ENCODE measurements around the gene BST2.

Gene BST2

DNA sequence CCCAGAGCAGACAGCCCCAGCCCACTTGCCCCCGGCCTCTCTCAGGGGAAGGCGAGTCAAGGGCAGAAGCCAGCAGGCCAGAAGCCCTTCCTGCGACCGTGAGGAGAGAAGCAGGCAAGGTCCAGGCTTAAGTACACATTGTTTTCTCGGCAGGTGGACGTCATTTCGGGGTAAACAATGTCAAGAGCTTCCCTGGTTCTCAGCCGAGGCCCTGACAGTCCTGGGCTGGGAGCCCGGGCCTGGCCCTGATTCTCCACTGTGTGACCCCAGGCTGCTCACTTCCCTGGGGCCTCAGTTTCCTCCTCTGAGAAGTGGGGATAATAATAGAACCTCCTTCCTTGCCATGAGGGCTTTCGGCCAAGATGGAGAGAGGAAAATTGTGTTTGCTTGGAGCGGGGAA is 47.7 kb downstream of the BST2 start:
- no peak for TF ChIP-seq TCF12 (IDR thresholded peaks at IDR 0.05; ENCODE audit: low read depth)
- TF ChIP-seq, protein P1, sequence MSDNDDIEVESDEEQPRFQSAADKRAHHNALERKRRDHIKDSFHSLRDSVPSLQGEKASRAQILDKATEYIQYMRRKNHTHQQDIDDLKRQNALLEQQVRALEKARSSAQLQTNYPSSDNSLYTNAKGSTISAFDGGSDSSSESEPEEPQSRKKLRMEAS (IDR thresholded peaks at IDR 0.05): no peak
- TF ChIP-seq RAD21 (IDR thresholded peaks at IDR 0.05; ENCODE audit: low read depth): no peak
- no peak for TF ChIP-seq CEBPB (IDR thresholded peaks at IDR 0.05)
- TF ChIP-seq YY1 (IDR thresholded peaks at IDR 0.05; ENCODE audit: low read depth): no peak
- TF ChIP-seq CREB1 (IDR thresholded peaks at IDR 0.05; ENCODE audit: low read depth): no peak
- TF ChIP-seq TEAD4 (IDR thresholded peaks at IDR 0.05): no peak
- no peak for TF ChIP-seq EP300 (IDR thresholded peaks at IDR 0.05; ENCODE audit: borderline replicate concordance)
- TF ChIP-seq TAF1 (IDR thresholded peaks at IDR 0.05; ENCODE audit: low read depth): no peak
- TF ChIP-seq EGR1 (IDR thresholded peaks at IDR 0.05): no peak
- TF ChIP-seq, protein P2, sequence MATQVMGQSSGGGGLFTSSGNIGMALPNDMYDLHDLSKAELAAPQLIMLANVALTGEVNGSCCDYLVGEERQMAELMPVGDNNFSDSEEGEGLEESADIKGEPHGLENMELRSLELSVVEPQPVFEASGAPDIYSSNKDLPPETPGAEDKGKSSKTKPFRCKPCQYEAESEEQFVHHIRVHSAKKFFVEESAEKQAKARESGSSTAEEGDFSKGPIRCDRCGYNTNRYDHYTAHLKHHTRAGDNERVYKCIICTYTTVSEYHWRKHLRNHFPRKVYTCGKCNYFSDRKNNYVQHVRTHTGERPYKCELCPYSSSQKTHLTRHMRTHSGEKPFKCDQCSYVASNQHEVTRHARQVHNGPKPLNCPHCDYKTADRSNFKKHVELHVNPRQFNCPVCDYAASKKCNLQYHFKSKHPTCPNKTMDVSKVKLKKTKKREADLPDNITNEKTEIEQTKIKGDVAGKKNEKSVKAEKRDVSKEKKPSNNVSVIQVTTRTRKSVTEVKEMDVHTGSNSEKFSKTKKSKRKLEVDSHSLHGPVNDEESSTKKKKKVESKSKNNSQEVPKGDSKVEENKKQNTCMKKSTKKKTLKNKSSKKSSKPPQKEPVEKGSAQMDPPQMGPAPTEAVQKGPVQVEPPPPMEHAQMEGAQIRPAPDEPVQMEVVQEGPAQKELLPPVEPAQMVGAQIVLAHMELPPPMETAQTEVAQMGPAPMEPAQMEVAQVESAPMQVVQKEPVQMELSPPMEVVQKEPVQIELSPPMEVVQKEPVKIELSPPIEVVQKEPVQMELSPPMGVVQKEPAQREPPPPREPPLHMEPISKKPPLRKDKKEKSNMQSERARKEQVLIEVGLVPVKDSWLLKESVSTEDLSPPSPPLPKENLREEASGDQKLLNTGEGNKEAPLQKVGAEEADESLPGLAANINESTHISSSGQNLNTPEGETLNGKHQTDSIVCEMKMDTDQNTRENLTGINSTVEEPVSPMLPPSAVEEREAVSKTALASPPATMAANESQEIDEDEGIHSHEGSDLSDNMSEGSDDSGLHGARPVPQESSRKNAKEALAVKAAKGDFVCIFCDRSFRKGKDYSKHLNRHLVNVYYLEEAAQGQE (IDR thresholded peaks at IDR 0.05; ENCODE audit: low read depth): no peak
- TF ChIP-seq, protein P3, sequence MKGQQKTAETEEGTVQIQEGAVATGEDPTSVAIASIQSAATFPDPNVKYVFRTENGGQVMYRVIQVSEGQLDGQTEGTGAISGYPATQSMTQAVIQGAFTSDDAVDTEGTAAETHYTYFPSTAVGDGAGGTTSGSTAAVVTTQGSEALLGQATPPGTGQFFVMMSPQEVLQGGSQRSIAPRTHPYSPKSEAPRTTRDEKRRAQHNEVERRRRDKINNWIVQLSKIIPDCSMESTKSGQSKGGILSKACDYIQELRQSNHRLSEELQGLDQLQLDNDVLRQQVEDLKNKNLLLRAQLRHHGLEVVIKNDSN (IDR thresholded peaks at IDR 0.05): no peak
- TF ChIP-seq FOXM1 (IDR thresholded peaks at IDR 0.05; ENCODE audit: borderline replicate concordance, low read depth): no peak
- no peak for TF ChIP-seq NFIC (IDR thresholded peaks at IDR 0.05)
- no peak for TF ChIP-seq ZBTB7A (IDR thresholded peaks at IDR 0.05; ENCODE audit: low read depth)

DNA sequence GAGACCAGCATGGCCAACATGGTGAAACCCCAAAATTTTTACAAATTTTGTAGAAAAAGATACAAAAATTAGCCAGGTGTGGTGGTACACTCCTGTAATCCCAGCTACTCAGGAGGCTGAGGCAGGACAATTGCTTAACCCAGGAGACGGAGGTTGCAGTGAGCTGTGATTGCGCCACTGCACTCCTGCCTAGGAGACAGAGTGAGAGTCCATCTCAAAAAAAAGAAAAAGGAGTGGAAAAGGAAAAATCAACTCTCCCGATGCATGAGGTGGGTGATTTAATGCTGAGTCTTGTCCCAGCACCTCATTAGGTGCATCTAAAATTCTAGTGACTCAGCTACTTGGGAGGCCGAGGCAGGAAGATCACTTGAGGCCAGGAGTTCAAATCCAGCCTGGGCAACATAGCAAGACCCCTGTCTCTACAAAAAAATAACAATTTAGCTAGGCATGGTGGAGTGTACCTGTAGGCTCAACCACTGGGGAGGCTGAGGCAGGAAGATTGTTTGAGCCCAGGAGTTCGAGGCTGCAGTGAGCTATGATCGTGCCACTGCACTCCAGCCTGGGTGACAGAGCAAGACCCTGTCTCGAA is 48.3 kb downstream of the BST2 start:
- TF ChIP-seq NFIC (IDR thresholded peaks at IDR 0.05) (no peak), RAD21 (IDR thresholded peaks at IDR 0.05; ENCODE audit: low read depth) (no peak), CEBPB (IDR thresholded peaks at IDR 0.05) (0 out of 2 replicates have a peak, but pooled peaks have one; percentile 19), EP300 (IDR thresholded peaks at IDR 0.05; ENCODE audit: borderline replicate concordance) (no peak)

DNA sequence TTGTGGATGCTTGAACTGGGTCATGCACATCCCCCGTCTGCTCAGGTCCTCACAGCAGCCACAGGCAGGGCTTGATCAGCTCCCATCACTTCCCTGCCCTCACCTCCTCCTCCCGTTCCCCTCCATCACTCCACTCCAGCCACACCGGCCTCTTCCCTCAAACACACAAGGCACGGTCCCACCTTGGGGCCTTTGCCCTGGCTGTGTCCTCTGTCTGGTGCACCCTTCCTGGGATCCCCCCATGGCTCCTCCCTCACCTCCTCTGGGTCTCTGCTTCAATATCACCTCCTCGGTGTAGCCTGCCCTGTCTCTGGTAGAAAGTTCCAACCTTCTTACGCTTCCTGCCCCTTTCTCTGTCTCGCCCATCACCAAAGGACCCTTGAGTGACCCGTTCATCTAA is 52.0 kb downstream of the BST2 start:
- TF ChIP-seq RAD21 (IDR thresholded peaks at IDR 0.05; ENCODE audit: low read depth): no peak
- no peak for TF ChIP-seq NFIC (IDR thresholded peaks at IDR 0.05)
- TF ChIP-seq, protein P2 (IDR thresholded peaks at IDR 0.05; ENCODE audit: low read depth): no peak
